Mesendoderm (in vitro differentiated cells): ENCODE measurements around the gene EDEM1.

Source experiments
- DNase-seq: peaks from one replicate; pipeline ENCODE4 v3.0.0; 2013
- H2AK5ac ChIP-seq: 2 replicates; pipeline ENCODE4 v1.6.1; 2013; ENCODE audit warnings: low read length, inconsistent platforms
- H2BK120ac ChIP-seq: 2 replicates; pipeline ENCODE4 v1.6.1; 2013; ENCODE audit warnings: low read depth, mild to moderate bottlenecking, low read length, moderate library complexity, mixed read lengths
- H2BK15ac ChIP-seq: replicated peaks from 2 replicates; pipeline ENCODE4 v1.6.1; 2013; ENCODE audit warnings: low read depth, mild to moderate bottlenecking, moderate library complexity
- H2BK5ac ChIP-seq: 2 replicates; pipeline ENCODE4 v1.6.1; 2013; ENCODE audit warnings: low read length, inconsistent platforms
- H3K18ac ChIP-seq: 2 replicates; pipeline ENCODE4 v1.6.1; 2013; ENCODE audit warnings: mild to moderate bottlenecking, low read length, mixed read lengths
- H3K23ac ChIP-seq: one replicate; pipeline ENCODE4 v1.6.1; 2013; ENCODE audit warnings: low read length
- H3K27ac ChIP-seq: 2 replicates; pipeline ENCODE4 v1.5.1; 2013; ENCODE audit warnings: low read depth, mild to moderate bottlenecking, inconsistent platforms, low read length, moderate library complexity
- H3K27me3 ChIP-seq: 2 replicates; pipeline ENCODE4 v1.6.1; 2013; ENCODE audit warnings: low read length, control low read depth, mild to moderate bottlenecking, inconsistent platforms; ENCODE audit not compliant: insufficient read depth, poor library complexity
- H3K36me3 ChIP-seq: 2 replicates; pipeline ENCODE4 v1.6.1; 2013; ENCODE audit warnings: low read length, inconsistent platforms; ENCODE audit not compliant: control insufficient read depth, insufficient read depth
- H3K4ac ChIP-seq: one replicate; pipeline ENCODE4 v1.6.1; 2013; ENCODE audit warnings: low read depth, mild to moderate bottlenecking, low read length, moderate library complexity
- H3K4me1 ChIP-seq: 2 replicates; pipeline ENCODE4 v1.6.1; 2013; ENCODE audit warnings: low read depth, low read length, inconsistent platforms; ENCODE audit not compliant: control insufficient read depth
- H3K4me2 ChIP-seq: 2 replicates; pipeline ENCODE4 v1.6.1; 2013; ENCODE audit warnings: low read length
- H3K4me3 ChIP-seq: 2 replicates; pipeline ENCODE4 v1.5.1; 2013; ENCODE audit warnings: mild to moderate bottlenecking, low read length
- H3K56ac ChIP-seq: one replicate; pipeline ENCODE4 v1.6.1; 2013; ENCODE audit warnings: low read length
- H3K79me1 ChIP-seq: 2 replicates; pipeline ENCODE4 v1.6.1; 2013; ENCODE audit warnings: low read length, inconsistent platforms
- H3K79me2 ChIP-seq: 2 replicates; pipeline ENCODE4 v1.6.1; 2013; ENCODE audit warnings: mild to moderate bottlenecking, low read length; ENCODE audit not compliant: control insufficient read depth, insufficient read depth
- H3K9ac ChIP-seq: 2 replicates; pipeline ENCODE4 v1.6.1; 2013; ENCODE audit warnings: low read length, inconsistent platforms
- H4K5ac ChIP-seq: one replicate; pipeline ENCODE4 v1.6.1; 2013; ENCODE audit warnings: low read length
- H4K8ac ChIP-seq: one replicate; pipeline ENCODE4 v1.6.1; 2013; ENCODE audit warnings: low read depth, mild to moderate bottlenecking, control low read depth, low read length, moderate library complexity
- WGBS: extraction: QIAGEN DNeasy Blood & Tissue Kit; methylation state at CpG from one replicate; pipeline ENCODE4 v1.1.7; 2013; ENCODE audit warnings: low lambda C conversion rate, missing lambda C conversion rate; ENCODE audit not compliant: insufficient coverage; ENCODE audit errors: extremely low coverage; 5-methylcytosine and 5-hydroxymethylcytosine counted together

The EDEM1 gene

DNA sequence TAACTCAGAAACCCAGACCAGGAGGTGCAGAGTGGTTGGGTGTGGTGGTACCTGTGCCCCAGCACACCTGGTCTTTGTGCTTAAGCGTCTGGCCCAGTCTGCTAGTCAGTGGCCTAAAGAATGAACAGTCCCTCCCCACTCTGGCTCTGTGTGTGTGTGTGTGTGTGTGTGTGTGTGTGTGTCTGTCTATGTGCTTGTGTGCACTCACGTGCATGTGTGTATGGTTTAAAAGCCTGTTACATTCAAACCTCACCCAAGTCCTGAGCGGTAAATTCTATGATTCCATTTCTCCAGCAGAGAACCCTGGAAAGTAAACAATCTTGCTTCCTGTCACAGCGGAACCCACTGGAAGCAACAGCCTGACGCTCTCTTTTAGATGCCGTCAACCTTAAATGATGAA is 34.2 kb downstream of the EDEM1 start:
- Histone ChIP-seq H3K56ac (no peak overlapping the region), H3K4me2 (no peak overlapping the region), H3K4me1 (no peaks in the 10 kb centered on the region), H3K27me3 (no peaks in the 10 kb centered on the region), H2BK15ac (no peak overlapping the region), H4K8ac (no peak overlapping the region), H2BK5ac (no peak overlapping the region), H2AK5ac (no peak overlapping the region), H3K9ac (no peak overlapping the region), H3K4me3 (no peak overlapping the region), H3K27ac (no peak overlapping the region), H3K79me2 (no peaks in the 10 kb centered on the region), H3K4ac (no peak overlapping the region), H3K23ac (no peak overlapping the region), H4K5ac (no peak overlapping the region), H3K79me1 (no peaks in the 10 kb centered on the region), H3K36me3 (no peaks in the 10 kb centered on the region), H2BK120ac (no peak overlapping the region), H3K18ac (no peak overlapping the region)
- WGBS = no CpG with 5 or more reads among the region's 6 CpGs
- DNase-seq = no peak

DNA sequence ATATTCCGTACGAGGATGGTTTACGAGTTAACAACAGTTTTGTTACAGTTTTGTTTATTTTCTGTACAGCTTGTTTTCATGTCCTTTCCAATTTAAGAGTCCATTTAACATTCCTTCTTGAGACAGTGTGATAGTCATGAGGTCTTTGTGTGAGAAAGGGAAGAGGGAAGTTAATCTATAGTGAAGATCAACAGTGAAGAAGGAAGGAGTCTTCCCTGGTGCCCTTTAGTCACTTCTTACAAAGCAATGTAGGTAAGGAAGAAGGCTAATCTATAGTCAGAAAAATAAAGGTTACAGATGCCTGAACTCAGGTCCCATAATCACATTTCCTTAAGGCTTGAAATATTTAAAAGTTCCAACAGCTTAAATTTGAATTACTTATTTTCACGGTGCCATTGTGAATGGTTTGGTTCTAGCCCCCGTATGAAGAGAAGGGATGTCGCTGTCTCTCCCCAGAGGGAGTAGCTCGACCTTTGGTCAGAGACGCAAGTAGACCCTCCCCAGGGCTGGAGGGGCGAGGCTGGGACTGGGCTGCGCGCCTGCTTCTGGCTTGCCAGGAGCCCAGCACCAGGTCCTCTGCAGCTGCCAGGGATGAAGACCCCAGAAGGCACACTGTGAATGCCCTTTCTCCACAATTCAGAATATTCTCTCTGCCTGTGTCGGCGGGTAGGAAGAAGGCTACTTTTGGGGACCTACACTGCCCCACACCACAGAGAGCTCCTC is 34.9 kb downstream of the EDEM1 start:
- Histone ChIP-seq H3K18ac (no peak overlapping the region), H3K9ac (no peak overlapping the region), H3K4me3 (no peak overlapping the region), H3K36me3 (no peaks in the 10 kb centered on the region), H2BK120ac (no peak overlapping the region), H3K4ac (no peak overlapping the region), H3K79me1 (no peaks in the 10 kb centered on the region), H2BK15ac (no peak overlapping the region), H2AK5ac (no peak overlapping the region), H2BK5ac (no peak overlapping the region), H3K27ac (no peak overlapping the region), H3K23ac (no peak overlapping the region), H4K8ac (no peak overlapping the region), H3K79me2 (no peaks in the 10 kb centered on the region), H3K56ac (no peak overlapping the region), H3K4me1 (no peaks in the 10 kb centered on the region), H4K5ac (no peak overlapping the region), H3K4me2 (no peak overlapping the region), H3K27me3 (no peaks in the 10 kb centered on the region)
- WGBS = no CpG with 5 or more reads among the region's 13 CpGs
- no peak for DNase-seq

DNA sequence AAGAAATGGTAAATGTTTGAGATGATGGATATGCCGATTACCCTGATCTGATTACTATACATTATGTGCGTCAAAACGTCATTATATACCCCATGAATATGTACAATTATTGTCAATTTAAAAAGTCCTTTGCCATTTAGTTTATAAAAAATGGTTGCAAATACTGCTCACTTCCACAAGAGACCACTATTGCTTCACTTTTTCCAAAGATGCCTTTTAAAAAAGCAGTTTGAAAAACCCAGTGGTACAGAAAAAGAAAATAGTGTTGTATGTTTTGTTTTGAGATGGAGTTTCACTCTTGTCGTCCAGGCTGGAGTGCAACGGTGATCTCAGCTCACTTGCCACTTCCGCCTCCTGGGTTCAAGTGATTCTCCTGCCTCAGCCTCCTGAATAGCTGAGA is 39.3 kb downstream of the EDEM1 start:
- no CpG with 5 or more reads among the region's 6 CpGs for WGBS
- no peak for DNase-seq
- Histone ChIP-seq H4K8ac (no peak overlapping the region), H3K4me3 (no peak overlapping the region), H3K18ac (no peak overlapping the region), H3K36me3 (no peaks in the 10 kb centered on the region), H3K9ac (no peak overlapping the region), H2BK120ac (no peak overlapping the region), H3K27me3 (no peaks in the 10 kb centered on the region), H2BK15ac (no peak overlapping the region), H3K79me1 (no peaks in the 10 kb centered on the region), H4K5ac (no peak overlapping the region), H3K23ac (no peak overlapping the region), H3K4me1 (no peaks in the 10 kb centered on the region), H3K79me2 (no peaks in the 10 kb centered on the region), H3K4ac (no peak overlapping the region), H2AK5ac (no peak overlapping the region), H3K56ac (no peak overlapping the region), H2BK5ac (no peak overlapping the region), H3K27ac (no peak overlapping the region), H3K4me2 (no peak overlapping the region)

DNA sequence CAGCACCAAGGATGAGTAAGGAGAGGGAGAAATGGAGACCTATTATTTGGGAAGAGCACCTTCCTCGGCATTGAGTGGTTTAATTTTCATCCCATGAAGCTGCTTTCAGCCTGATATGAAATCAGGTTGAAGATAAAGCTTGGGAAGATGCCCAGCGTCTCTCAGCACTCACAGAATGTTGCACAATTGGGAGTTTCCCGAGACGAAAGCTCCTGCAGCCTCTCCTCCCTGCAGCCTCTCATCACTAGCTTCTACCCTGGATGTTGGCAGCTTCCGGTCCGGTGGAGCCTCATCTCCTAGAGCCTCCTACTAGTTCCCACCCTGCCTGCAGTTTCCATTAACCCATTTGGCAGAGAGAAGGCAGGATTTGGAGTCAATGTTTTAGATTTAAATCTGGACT is 40.3 kb downstream of the EDEM1 start:
- Histone ChIP-seq H3K4ac (no peak overlapping the region), H3K4me2 (no peak overlapping the region), H2AK5ac (no peak overlapping the region), H2BK120ac (no peak overlapping the region), H3K79me1 (no peaks in the 10 kb centered on the region), H3K18ac (no peak overlapping the region), H2BK5ac (no peak overlapping the region), H3K36me3 (no peaks in the 10 kb centered on the region), H3K27ac (no peak overlapping the region), H3K79me2 (no peaks in the 10 kb centered on the region), H4K5ac (no peak overlapping the region), H3K56ac (no peak overlapping the region), H2BK15ac (no peak overlapping the region), H3K4me3 (no peak overlapping the region), H3K9ac (no peak overlapping the region), H3K23ac (no peak overlapping the region), H3K27me3 (no peaks in the 10 kb centered on the region), H4K8ac (no peak overlapping the region), H3K4me1 (no peaks in the 10 kb centered on the region)
- no peak for DNase-seq
- no CpG with 5 or more reads among the region's 6 CpGs for WGBS

DNA sequence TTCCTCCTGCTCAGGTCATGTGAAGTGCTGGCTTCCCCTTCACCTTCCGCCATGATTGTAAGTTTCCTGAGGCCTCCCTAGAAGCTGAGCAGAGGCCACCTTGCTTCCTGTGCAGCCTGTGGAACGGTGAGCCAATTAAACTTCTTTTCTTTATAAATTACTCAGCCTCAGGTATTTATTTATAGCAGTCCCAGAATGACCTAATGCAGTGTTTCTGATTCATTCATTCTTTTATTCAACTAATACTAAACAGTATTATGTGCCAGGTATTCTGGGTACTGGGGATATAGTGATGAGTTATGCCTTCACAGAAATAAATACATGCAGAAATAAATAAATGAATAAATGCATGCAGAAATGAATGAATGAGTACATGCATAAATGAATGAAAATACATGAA is 41.9 kb downstream of the EDEM1 start:
- no peaks in the 10 kb centered on the region for H3K4me1 ChIP-seq
- H2BK15ac ChIP-seq = no peak overlapping the region
- H3K4ac ChIP-seq = no peak overlapping the region
- no peak for DNase-seq
- H3K4me2 ChIP-seq = no peak overlapping the region
- H3K79me1 ChIP-seq = no peaks in the 10 kb centered on the region
- no CpG with 5 or more reads among the region's 2 CpGs for WGBS
- no peak overlapping the region for H3K9ac ChIP-seq
- H2BK5ac ChIP-seq = no peak overlapping the region
- no peak overlapping the region for H3K18ac ChIP-seq
- no peaks in the 10 kb centered on the region for H3K79me2 ChIP-seq
- no peak overlapping the region for H3K56ac ChIP-seq
- no peak overlapping the region for H4K5ac ChIP-seq
- no peak overlapping the region for H3K4me3 ChIP-seq
- H4K8ac ChIP-seq = no peak overlapping the region
- H3K23ac ChIP-seq = no peak overlapping the region
- H2AK5ac ChIP-seq = no peak overlapping the region
- no peaks in the 10 kb centered on the region for H3K36me3 ChIP-seq
- no peak overlapping the region for H2BK120ac ChIP-seq
- H3K27ac ChIP-seq = no peak overlapping the region
- H3K27me3 ChIP-seq = no peaks in the 10 kb centered on the region

DNA sequence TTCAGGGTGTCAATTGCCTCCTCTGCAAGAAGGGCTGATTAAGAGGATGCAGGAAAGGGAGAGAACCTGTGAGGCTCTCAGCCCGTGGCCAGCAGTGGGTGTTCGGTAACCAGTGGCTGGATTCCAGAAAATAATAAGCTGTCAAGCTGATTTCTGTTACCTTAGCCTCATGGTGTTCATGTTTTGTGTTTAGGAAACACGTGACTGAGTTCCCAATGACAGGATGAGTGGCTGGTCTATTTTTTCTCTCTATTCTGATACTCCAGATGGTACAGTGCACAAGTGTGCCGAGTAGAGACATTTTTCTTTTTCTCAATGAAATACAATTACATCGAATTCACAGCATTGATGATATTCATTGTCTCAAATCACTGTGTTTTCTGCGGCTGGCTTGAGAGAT is 43.6 kb downstream of the EDEM1 start:
- Histone ChIP-seq H3K23ac (no peak overlapping the region), H3K79me1 (no peaks in the 10 kb centered on the region), H3K79me2 (no peaks in the 10 kb centered on the region), H4K8ac (no peak overlapping the region), H3K4me1 (no peaks in the 10 kb centered on the region), H3K27ac (no peak overlapping the region), H3K4me2 (no peak overlapping the region), H3K36me3 (no peaks in the 10 kb centered on the region), H3K4me3 (no peak overlapping the region), H3K56ac (no peak overlapping the region), H3K18ac (no peak overlapping the region), H2BK120ac (no peak overlapping the region), H4K5ac (no peak overlapping the region), H3K9ac (no peak overlapping the region), H2AK5ac (no peak overlapping the region), H2BK15ac (no peak overlapping the region), H3K27me3 (no peaks in the 10 kb centered on the region), H2BK5ac (no peak overlapping the region), H3K4ac (no peak overlapping the region)
- no CpG with 5 or more reads among the region's 6 CpGs for WGBS
- DNase-seq = no peak
